ENCODE measurements around the gene COLEC11.

Gene COLEC11

GRCh38 chr2:3639653-3640052 is 44.7 kb downstream of the COLEC11 start:
- no peak for DNase-seq

- no peak for DNase-seq
These were observed 46.3 kb downstream of the COLEC11 start for GRCh38 chr2:3641181-3641580.

- DNase-seq: no peak
These were observed 47.0 kb downstream of the COLEC11 start for GRCh38 chr2:3641841-3642421.

- DNase-seq: no peak
These were observed 47.8 kb downstream of the COLEC11 start for GRCh38 chr2:3642521-3643215.

GRCh38 chr2:3643371-3644245 is 48.7 kb downstream of the COLEC11 start:
- no peak for DNase-seq

GRCh38 chr2:3644246-3644525 is 49.3 kb downstream of the COLEC11 start:
- DNase-seq: no peak

GRCh38 chr2:3644891-3645605 is 50.1 kb downstream of the COLEC11 start:
- no peak for DNase-seq

- no peak for DNase-seq
These were observed 51.0 kb downstream of the COLEC11 start for GRCh38 chr2:3645745-3646389.

- DNase-seq: no peak
These were observed 51.5 kb downstream of the COLEC11 start for GRCh38 chr2:3646446-3646845.

GRCh38 chr2:3647246-3647645 is 52.3 kb downstream of the COLEC11 start:
- DNase-seq: no peak

- DNase-seq: no peak
These were observed 53.1 kb downstream of the COLEC11 start for GRCh38 chr2:3647831-3648651.

- DNase-seq: no peak
These were observed 53.8 kb downstream of the COLEC11 start for GRCh38 chr2:3648652-3649177.

- no peak for DNase-seq
These were observed 54.7 kb downstream of the COLEC11 start for GRCh38 chr2:3649581-3649980.

GRCh38 chr2:3650140-3650920 is 55.4 kb downstream of the COLEC11 start:
- DNase-seq: no peak

- peak; percentile 94 for DNase-seq
These were observed 57.1 kb downstream of the COLEC11 start for GRCh38 chr2:3651691-3652648.

GRCh38 chr2:3652896-3653625 is 58.1 kb downstream of the COLEC11 start:
- DNase-seq: no peak

- DNase-seq: no peak
These were observed 59.1 kb downstream of the COLEC11 start for GRCh38 chr2:3654011-3654410.

GRCh38 chr2:3654531-3655225 is 59.8 kb downstream of the COLEC11 start:
- DNase-seq: no peak

Data from NCI-H1105 treated with DMSO at 0.1 percent for 48 hours (cell line).